ENCODE results near the gene JAZF1.

Gene JAZF1

GRCh38 chr7:27793780-27794179 is 386.8 kb downstream of the JAZF1 start:
- DNase-seq: no peak

- DNase-seq: no peak
Measured at GRCh38 chr7:27788437-27788836, 392.2 kb downstream of the JAZF1 start.

- peak; percentile 63 for DNase-seq
Measured at GRCh38 chr7:27784399-27785053, 396.1 kb downstream of the JAZF1 start.

GRCh38 chr7:27782849-27783248 is 397.7 kb downstream of the JAZF1 start:
- peak; percentile 34 for DNase-seq

- no peak for DNase-seq
Measured at GRCh38 chr7:27781188-27781587, 399.4 kb downstream of the JAZF1 start.
